PC-9 (cell line): Measurements from ENCODE around the gene WSCD2.

Source experiments
- EZH2 ChIP-seq: fragments of 200-600 bp; sonication (generic); IDR thresholded peaks from 2 replicates; pipeline ENCODE4 v1.8.0; 2017; ENCODE audit warnings: antibody characterized with exemption, low read depth
- TF ChIP-seq, protein P1 (sequence below): fragments of 200-600 bp; sonication (generic); conservative IDR thresholded peaks from 2 replicates; pipeline ENCODE4 v1.6.1; 2017; ENCODE audit warnings: mixed run types, antibody characterized with exemption, mild to moderate bottlenecking, moderate library complexity

GRCh38 chr12:108103087-108103486 lies 26.0 kb upstream of the WSCD2 start:
- TF ChIP-seq, protein P1, sequence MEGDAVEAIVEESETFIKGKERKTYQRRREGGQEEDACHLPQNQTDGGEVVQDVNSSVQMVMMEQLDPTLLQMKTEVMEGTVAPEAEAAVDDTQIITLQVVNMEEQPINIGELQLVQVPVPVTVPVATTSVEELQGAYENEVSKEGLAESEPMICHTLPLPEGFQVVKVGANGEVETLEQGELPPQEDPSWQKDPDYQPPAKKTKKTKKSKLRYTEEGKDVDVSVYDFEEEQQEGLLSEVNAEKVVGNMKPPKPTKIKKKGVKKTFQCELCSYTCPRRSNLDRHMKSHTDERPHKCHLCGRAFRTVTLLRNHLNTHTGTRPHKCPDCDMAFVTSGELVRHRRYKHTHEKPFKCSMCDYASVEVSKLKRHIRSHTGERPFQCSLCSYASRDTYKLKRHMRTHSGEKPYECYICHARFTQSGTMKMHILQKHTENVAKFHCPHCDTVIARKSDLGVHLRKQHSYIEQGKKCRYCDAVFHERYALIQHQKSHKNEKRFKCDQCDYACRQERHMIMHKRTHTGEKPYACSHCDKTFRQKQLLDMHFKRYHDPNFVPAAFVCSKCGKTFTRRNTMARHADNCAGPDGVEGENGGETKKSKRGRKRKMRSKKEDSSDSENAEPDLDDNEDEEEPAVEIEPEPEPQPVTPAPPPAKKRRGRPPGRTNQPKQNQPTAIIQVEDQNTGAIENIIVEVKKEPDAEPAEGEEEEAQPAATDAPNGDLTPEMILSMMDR, result no peak
- TF ChIP-seq EZH2, result no peak
